Gastroesophageal sphincter (tissue), 3 donors: ENCODE measurements around the gene PCDH11Y.
"Not testable (repeated sequence)": the region's sequence is repeated elsewhere in the genome, so short reads cannot be mapped to it uniquely, and the experiment has no call there.

Source experiments
- POLR2A ChIP-seq, 2 donors: fragments of 450-650 bp; IDR thresholded peaks; one replicate each; pipeline ENCODE4 v1.6.1; 2017; ENCODE audit warnings: antibody characterized with exemption in 2 of 2, mild to moderate bottlenecking in 2 of 2, moderate library complexity in 1 of 2
- POLR2AphosphoS5 ChIP-seq: sonication (generic); formaldehyde crosslinking; IDR thresholded peaks from one replicate; pipeline ENCODE4 v1.6.1; 2017; ENCODE audit warnings: antibody characterized with exemption
- TF ChIP-seq, protein P1 (sequence below), 4 experiments: fragments of 200-600 bp in 2 of 4; fragments of 450-650 bp in 2 of 4; sonication (generic) in 1 of 4; IDR thresholded peaks; one replicate each; pipeline ENCODE4 v1.5.1; 2017 to 2019; ENCODE audit warnings: antibody characterized with exemption in 4 of 4, mild to moderate bottlenecking in 2 of 4, moderate library complexity in 2 of 4

DNA sequence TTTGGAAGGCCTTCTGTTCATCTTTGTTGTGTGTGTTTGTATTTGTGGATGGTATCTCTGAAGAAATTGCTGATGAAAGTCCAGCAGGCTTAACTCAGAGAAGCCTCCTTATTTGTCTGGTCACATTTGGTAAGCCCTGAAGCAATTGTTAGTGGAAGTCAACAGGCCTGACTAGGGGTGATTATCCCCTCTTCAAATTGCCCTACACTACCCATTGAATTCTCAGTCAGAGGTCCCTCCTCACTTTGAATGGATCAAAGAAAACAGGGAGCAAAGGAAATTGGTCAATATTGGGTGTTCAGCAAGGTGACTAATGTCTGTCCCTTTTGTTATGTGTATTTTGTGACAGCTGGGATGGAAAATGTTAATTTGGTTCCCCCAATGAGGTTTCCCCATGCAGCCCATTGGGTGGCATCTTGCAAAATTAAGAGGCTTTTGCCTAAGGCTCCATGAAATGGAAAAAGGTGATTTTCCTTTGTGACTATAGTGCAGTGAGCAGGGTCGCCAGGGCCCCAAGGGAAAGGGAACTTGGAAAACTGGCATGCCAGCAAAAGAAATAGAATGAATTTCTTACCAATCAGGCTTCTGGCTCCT, 709.8 kb downstream of the PCDH11Y start:
- TF ChIP-seq, protein P1, sequence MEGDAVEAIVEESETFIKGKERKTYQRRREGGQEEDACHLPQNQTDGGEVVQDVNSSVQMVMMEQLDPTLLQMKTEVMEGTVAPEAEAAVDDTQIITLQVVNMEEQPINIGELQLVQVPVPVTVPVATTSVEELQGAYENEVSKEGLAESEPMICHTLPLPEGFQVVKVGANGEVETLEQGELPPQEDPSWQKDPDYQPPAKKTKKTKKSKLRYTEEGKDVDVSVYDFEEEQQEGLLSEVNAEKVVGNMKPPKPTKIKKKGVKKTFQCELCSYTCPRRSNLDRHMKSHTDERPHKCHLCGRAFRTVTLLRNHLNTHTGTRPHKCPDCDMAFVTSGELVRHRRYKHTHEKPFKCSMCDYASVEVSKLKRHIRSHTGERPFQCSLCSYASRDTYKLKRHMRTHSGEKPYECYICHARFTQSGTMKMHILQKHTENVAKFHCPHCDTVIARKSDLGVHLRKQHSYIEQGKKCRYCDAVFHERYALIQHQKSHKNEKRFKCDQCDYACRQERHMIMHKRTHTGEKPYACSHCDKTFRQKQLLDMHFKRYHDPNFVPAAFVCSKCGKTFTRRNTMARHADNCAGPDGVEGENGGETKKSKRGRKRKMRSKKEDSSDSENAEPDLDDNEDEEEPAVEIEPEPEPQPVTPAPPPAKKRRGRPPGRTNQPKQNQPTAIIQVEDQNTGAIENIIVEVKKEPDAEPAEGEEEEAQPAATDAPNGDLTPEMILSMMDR (IDR thresholded peaks at IDR 0.05) = not testable (repeated sequence)
- TF ChIP-seq POLR2A (IDR thresholded peaks at IDR 0.05); POLR2AphosphoS5: not testable (repeated sequence)
